HEK293 (cell line): ENCODE data around the gene MAP1LC3B2.

Source experiments
- CTCF ChIP-seq: fragments of 450-650 bp; formaldehyde crosslinking; IDR thresholded peaks from 2 replicates; pipeline ENCODE4 v1.5.1; 2016; ENCODE audit warnings: missing biosample characterization, missing genetic modification characterization
- PRDM1 ChIP-seq: fragments of 450-650 bp; formaldehyde crosslinking; IDR thresholded peaks from 2 replicates; pipeline ENCODE4; 2016; ENCODE audit warnings: missing biosample characterization, missing genetic modification characterization
- ZNF132 ChIP-seq: fragments of 450-650 bp; formaldehyde crosslinking; IDR thresholded peaks from 2 replicates; pipeline ENCODE4 v1.5.1; 2017; ENCODE audit warnings: missing biosample characterization, missing genetic modification characterization, borderline replicate concordance
- ZNF292 ChIP-seq: fragments of 450-650 bp; formaldehyde crosslinking; IDR thresholded peaks from 2 replicates; pipeline ENCODE4 v1.5.1; 2016; ENCODE audit warnings: low read depth, missing biosample characterization, missing genetic modification characterization, borderline replicate concordance
- ZNF394 ChIP-seq: fragments of 450-650 bp; formaldehyde crosslinking; IDR thresholded peaks from 2 replicates; pipeline ENCODE4 v1.5.1; 2016; ENCODE audit warnings: missing biosample characterization, missing genetic modification characterization, mild to moderate bottlenecking, moderate library complexity, borderline replicate concordance
- ZNF610 ChIP-seq: fragments of 450-650 bp; formaldehyde crosslinking; IDR thresholded peaks from 2 replicates; pipeline ENCODE4 v1.5.1; 2016; ENCODE audit warnings: missing biosample characterization, missing genetic modification characterization, borderline replicate concordance
- ZNF639 ChIP-seq: fragments of 450-650 bp; formaldehyde crosslinking; IDR thresholded peaks from 2 replicates; pipeline ENCODE4 v1.5.1; 2016; ENCODE audit warnings: missing biosample characterization, missing genetic modification characterization
- TF ChIP-seq, protein P1 (sequence below): fragments of 450-650 bp; formaldehyde crosslinking; IDR thresholded peaks from 2 replicates; pipeline ENCODE4 v1.5.1; 2016; ENCODE audit warnings: missing biosample characterization, missing genetic modification characterization
- TF ChIP-seq, protein P2 (sequence below): fragments of 450-650 bp; formaldehyde crosslinking; IDR thresholded peaks from 2 replicates; pipeline ENCODE4 v1.5.1; 2016; ENCODE audit warnings: missing biosample characterization, missing genetic modification characterization, low read depth
- TF ChIP-seq, protein P3 (sequence below): fragments of 450-650 bp; formaldehyde crosslinking; IDR thresholded peaks from 2 replicates; pipeline ENCODE4 v1.5.1; 2016; ENCODE audit warnings: missing biosample characterization, missing genetic modification characterization
- TF ChIP-seq, protein P4 (sequence below): fragments of 450-650 bp; formaldehyde crosslinking; IDR thresholded peaks from 2 replicates; pipeline ENCODE4 v1.5.1; 2017; ENCODE audit warnings: missing biosample characterization, missing genetic modification characterization

GRCh38 chr12:116545144-116545543, 14.0 kb upstream of the MAP1LC3B2 start:
- TF ChIP-seq ZNF610 (tag by site-specific recombination) (no peak), CTCF (tag by site-specific recombination) (no peak), ZNF394 (tag by site-specific recombination) (no peak), ZNF639 (no peak), ZNF292 (tag by site-specific recombination) (no peak), ZNF132 (tag by site-specific recombination) (no peak), PRDM1 (tag by site-specific recombination) (no peak)
- TF ChIP-seq, protein P1, sequence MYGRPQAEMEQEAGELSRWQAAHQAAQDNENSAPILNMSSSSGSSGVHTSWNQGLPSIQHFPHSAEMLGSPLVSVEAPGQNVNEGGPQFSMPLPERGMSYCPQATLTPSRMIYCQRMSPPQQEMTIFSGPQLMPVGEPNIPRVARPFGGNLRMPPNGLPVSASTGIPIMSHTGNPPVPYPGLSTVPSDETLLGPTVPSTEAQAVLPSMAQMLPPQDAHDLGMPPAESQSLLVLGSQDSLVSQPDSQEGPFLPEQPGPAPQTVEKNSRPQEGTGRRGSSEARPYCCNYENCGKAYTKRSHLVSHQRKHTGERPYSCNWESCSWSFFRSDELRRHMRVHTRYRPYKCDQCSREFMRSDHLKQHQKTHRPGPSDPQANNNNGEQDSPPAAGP (tag by site-specific recombination): no peak
- TF ChIP-seq, protein P2, sequence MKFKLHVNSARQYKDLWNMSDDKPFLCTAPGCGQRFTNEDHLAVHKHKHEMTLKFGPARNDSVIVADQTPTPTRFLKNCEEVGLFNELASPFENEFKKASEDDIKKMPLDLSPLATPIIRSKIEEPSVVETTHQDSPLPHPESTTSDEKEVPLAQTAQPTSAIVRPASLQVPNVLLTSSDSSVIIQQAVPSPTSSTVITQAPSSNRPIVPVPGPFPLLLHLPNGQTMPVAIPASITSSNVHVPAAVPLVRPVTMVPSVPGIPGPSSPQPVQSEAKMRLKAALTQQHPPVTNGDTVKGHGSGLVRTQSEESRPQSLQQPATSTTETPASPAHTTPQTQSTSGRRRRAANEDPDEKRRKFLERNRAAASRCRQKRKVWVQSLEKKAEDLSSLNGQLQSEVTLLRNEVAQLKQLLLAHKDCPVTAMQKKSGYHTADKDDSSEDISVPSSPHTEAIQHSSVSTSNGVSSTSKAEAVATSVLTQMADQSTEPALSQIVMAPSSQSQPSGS (tag by site-specific recombination): no peak
- TF ChIP-seq, protein P3, sequence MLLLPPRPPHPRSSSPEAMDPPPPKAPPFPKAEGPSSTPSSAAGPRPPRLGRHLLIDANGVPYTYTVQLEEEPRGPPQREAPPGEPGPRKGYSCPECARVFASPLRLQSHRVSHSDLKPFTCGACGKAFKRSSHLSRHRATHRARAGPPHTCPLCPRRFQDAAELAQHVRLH (tag by site-specific recombination): no peak
- TF ChIP-seq, protein P4, sequence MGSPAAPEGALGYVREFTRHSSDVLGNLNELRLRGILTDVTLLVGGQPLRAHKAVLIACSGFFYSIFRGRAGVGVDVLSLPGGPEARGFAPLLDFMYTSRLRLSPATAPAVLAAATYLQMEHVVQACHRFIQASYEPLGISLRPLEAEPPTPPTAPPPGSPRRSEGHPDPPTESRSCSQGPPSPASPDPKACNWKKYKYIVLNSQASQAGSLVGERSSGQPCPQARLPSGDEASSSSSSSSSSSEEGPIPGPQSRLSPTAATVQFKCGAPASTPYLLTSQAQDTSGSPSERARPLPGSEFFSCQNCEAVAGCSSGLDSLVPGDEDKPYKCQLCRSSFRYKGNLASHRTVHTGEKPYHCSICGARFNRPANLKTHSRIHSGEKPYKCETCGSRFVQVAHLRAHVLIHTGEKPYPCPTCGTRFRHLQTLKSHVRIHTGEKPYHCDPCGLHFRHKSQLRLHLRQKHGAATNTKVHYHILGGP (tag by site-specific recombination): no peak
